Measurements from ENCODE around the gene SEC16A.

The SEC16A gene

GRCh38 chr9:136473354-136473721 lies 9.5 kb downstream of the SEC16A start:
- peaks cover 100% of the 10 kb centered on the region for H3K36me3 ChIP-seq (ENCODE audit: insufficient read depth, insufficient read length, low read length)

GRCh38 chr9:136472640-136473353 lies 10.0 kb downstream of the SEC16A start:
- H3K4me1 ChIP-seq (ENCODE audit: insufficient read depth, insufficient read length) = no peaks in the 10 kb centered on the region
- DNase-seq (ENCODE audit: low read depth, low spot score) = no peak
- H3K9ac ChIP-seq (ENCODE audit: insufficient read length, low read depth) = no peak overlapping the region
- TF ChIP-seq YY1 (IDR thresholded peaks at IDR 0.05; ENCODE audit: insufficient read depth, insufficient read length) (no peak), SUZ12 (IDR thresholded peaks at IDR 0.05; ENCODE audit: extremely low read depth, insufficient read depth, insufficient read length) (no peak), ZNF274 (IDR thresholded peaks at IDR 0.05; ENCODE audit: low read depth, low read length) (no peak)
- H3K9me3 ChIP-seq (ENCODE audit: insufficient read depth, low read length) = no peaks in the 10 kb centered on the region
- peaks cover 100% of the 10 kb centered on the region for H3K36me3 ChIP-seq (ENCODE audit: insufficient read depth, insufficient read length, low read length)
- no peak overlapping the region for H3K4me3 ChIP-seq (ENCODE audit: insufficient read length, low read depth)
- no peaks in the 10 kb centered on the region for H3K27me3 ChIP-seq (ENCODE audit: insufficient read depth, insufficient read length)

More at GRCh38 chr9:136473354-136473721, 9.5 kb downstream of the SEC16A start:
- no peak for TF ChIP-seq YY1 (IDR thresholded peaks at IDR 0.05; ENCODE audit: insufficient read depth, insufficient read length)
- TF ChIP-seq ZNF274 (IDR thresholded peaks at IDR 0.05; ENCODE audit: low read depth, low read length) = no peak
- TF ChIP-seq SUZ12 (IDR thresholded peaks at IDR 0.05; ENCODE audit: extremely low read depth, insufficient read depth, insufficient read length) = no peak
- no peak overlapping the region for H3K4me3 ChIP-seq (ENCODE audit: insufficient read length, low read depth)
- no peak for DNase-seq (ENCODE audit: low read depth, low spot score)
- no peaks in the 10 kb centered on the region for H3K27me3 ChIP-seq (ENCODE audit: insufficient read depth, insufficient read length)
- H3K9ac ChIP-seq (ENCODE audit: insufficient read length, low read depth) = no peak overlapping the region
- H3K9me3 ChIP-seq (ENCODE audit: insufficient read depth, low read length) = no peaks in the 10 kb centered on the region
- no peaks in the 10 kb centered on the region for H3K4me1 ChIP-seq (ENCODE audit: insufficient read depth, insufficient read length)

GRCh38 chr9:136471802-136472487 lies 10.9 kb downstream of the SEC16A start:
- Histone ChIP-seq H3K9ac (ENCODE audit: insufficient read length, low read depth) (no peak overlapping the region), H3K4me1 (ENCODE audit: insufficient read depth, insufficient read length) (no peaks in the 10 kb centered on the region), H3K36me3 (ENCODE audit: insufficient read depth, insufficient read length, low read length) (peaks cover 99% of the 10 kb centered on the region), H3K27me3 (ENCODE audit: insufficient read depth, insufficient read length) (no peaks in the 10 kb centered on the region), H3K4me3 (ENCODE audit: insufficient read length, low read depth) (no peak overlapping the region), H3K9me3 (ENCODE audit: insufficient read depth, low read length) (no peaks in the 10 kb centered on the region)
- no peak for DNase-seq (ENCODE audit: low read depth, low spot score)
- TF ChIP-seq YY1 (IDR thresholded peaks at IDR 0.05; ENCODE audit: insufficient read depth, insufficient read length) (no peak), SUZ12 (IDR thresholded peaks at IDR 0.05; ENCODE audit: extremely low read depth, insufficient read depth, insufficient read length) (no peak), ZNF274 (IDR thresholded peaks at IDR 0.05; ENCODE audit: low read depth, low read length) (no peak)

GRCh38 chr9:136470792-136471469 lies 11.9 kb downstream of the SEC16A start:
- no peak for DNase-seq (ENCODE audit: low read depth, low spot score)
- Histone ChIP-seq H3K36me3 (ENCODE audit: insufficient read depth, insufficient read length, low read length) (peaks cover 99% of the 10 kb centered on the region), H3K9ac (ENCODE audit: insufficient read length, low read depth) (no peak overlapping the region), H3K4me3 (ENCODE audit: insufficient read length, low read depth) (no peak overlapping the region), H3K9me3 (ENCODE audit: insufficient read depth, low read length) (no peaks in the 10 kb centered on the region), H3K4me1 (ENCODE audit: insufficient read depth, insufficient read length) (no peaks in the 10 kb centered on the region), H3K27me3 (ENCODE audit: insufficient read depth, insufficient read length) (no peaks in the 10 kb centered on the region)
- no peak for TF ChIP-seq ZNF274 (IDR thresholded peaks at IDR 0.05; ENCODE audit: low read depth, low read length)
- TF ChIP-seq YY1 (IDR thresholded peaks at IDR 0.05; ENCODE audit: insufficient read depth, insufficient read length) = no peak

GRCh38 chr9:136470356-136470755 lies 12.5 kb downstream of the SEC16A start:
- H3K4me1 ChIP-seq (ENCODE audit: insufficient read depth, insufficient read length) = no peaks in the 10 kb centered on the region
- TF ChIP-seq SUZ12 (IDR thresholded peaks at IDR 0.05; ENCODE audit: extremely low read depth, insufficient read depth, insufficient read length) (no peak), ZNF274 (IDR thresholded peaks at IDR 0.05; ENCODE audit: low read depth, low read length) (no peak), YY1 (IDR thresholded peaks at IDR 0.05; ENCODE audit: insufficient read depth, insufficient read length) (no peak)
- no peak overlapping the region for H3K9ac ChIP-seq (ENCODE audit: insufficient read length, low read depth)
- no peak overlapping the region for H3K4me3 ChIP-seq (ENCODE audit: insufficient read length, low read depth)
- no peaks in the 10 kb centered on the region for H3K27me3 ChIP-seq (ENCODE audit: insufficient read depth, insufficient read length)
- no peak for DNase-seq (ENCODE audit: low read depth, low spot score)
- peaks cover 99% of the 10 kb centered on the region for H3K36me3 ChIP-seq (ENCODE audit: insufficient read depth, insufficient read length, low read length)
- H3K9me3 ChIP-seq (ENCODE audit: insufficient read depth, low read length) = no peaks in the 10 kb centered on the region

GRCh38 chr9:136467766-136468165 lies 15.1 kb downstream of the SEC16A start:
- no peak for TF ChIP-seq ZNF274 (IDR thresholded peaks at IDR 0.05; ENCODE audit: low read depth, low read length)
- Histone ChIP-seq H3K9ac (ENCODE audit: insufficient read length, low read depth) (no peak overlapping the region), H3K36me3 (ENCODE audit: insufficient read depth, insufficient read length, low read length) (peaks cover 98% of the 10 kb centered on the region), H3K9me3 (ENCODE audit: insufficient read depth, low read length) (no peaks in the 10 kb centered on the region), H3K27me3 (ENCODE audit: insufficient read depth, insufficient read length) (no peaks in the 10 kb centered on the region), H3K4me1 (ENCODE audit: insufficient read depth, insufficient read length) (no peaks in the 10 kb centered on the region), H3K4me3 (ENCODE audit: insufficient read length, low read depth) (no peak overlapping the region)
- DNase-seq (ENCODE audit: low read depth, low spot score) = no peak

GRCh38 chr9:136466155-136466541 lies 16.7 kb downstream of the SEC16A start:
- no peak for DNase-seq (ENCODE audit: low read depth, low spot score)
- no peaks in the 10 kb centered on the region for H3K9me3 ChIP-seq (ENCODE audit: insufficient read depth, low read length)
- no peak overlapping the region for H3K9ac ChIP-seq (ENCODE audit: insufficient read length, low read depth)
- TF ChIP-seq SUZ12 (IDR thresholded peaks at IDR 0.05; ENCODE audit: extremely low read depth, insufficient read depth, insufficient read length) (no peak), ZNF274 (IDR thresholded peaks at IDR 0.05; ENCODE audit: low read depth, low read length) (no peak)
- no peak overlapping the region for H3K4me3 ChIP-seq (ENCODE audit: insufficient read length, low read depth)
- H3K27me3 ChIP-seq (ENCODE audit: insufficient read depth, insufficient read length) = no peaks in the 10 kb centered on the region
- peaks cover 98% of the 10 kb centered on the region for H3K36me3 ChIP-seq (ENCODE audit: insufficient read depth, insufficient read length, low read length)
- no peaks in the 10 kb centered on the region for H3K4me1 ChIP-seq (ENCODE audit: insufficient read depth, insufficient read length)
